ENCODE measurements around the gene ZDHHC1. TPM values are rescaled to one million over a fixed set of nuclear protein-coding genes. Genes with fewer than 3 reads are reported as not detected.

ZDHHC1 gene
- total RNA-seq, 2 donors from 2014 or later, result 20.3 to 69.8 TPM

DNA sequence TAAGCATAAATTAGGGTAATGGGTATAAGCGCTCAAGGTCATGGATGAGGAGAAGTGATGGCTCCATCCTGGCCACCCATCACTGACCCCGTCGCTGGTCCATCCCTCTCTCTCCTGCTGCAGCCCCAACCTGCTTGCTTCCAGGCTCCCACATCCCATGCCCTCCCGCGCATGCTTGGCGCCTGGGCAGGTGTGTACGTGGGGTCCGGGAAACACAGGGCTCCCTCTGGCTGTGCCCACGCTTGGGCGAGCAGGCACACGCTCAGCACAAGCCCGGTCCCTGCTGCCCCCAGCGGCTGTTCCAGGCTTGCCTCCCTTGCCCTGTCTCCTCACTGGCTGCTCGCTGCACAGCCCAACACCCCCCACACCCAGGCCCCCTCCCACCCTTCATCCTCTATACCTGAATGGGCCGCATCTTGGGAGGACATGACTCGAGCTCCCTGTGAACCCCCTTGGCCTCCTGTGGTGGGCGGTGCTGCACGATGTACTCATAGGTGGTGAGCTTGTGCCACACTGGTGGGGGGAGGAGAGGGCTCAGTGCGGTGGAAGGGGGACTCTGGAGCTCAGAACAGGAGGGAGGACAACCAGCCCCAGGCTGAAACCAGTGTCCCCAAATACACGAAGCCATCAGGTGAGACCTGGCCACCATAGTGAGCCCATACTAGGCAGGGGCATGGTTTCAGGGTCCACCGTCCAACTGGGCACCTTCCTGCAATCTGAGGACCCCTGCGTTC lies 18.3 kb downstream of the ZDHHC1 start:
- peaks cover 14% of the 10 kb centered on the region for H3K4me1 ChIP-seq (replicated peaks)
- H3K4me3 ChIP-seq, result no peak overlapping the region
- no peaks in the 10 kb centered on the region for H3K9me3 ChIP-seq
- H3K36me3 ChIP-seq, result no peaks in the 10 kb centered on the region
- H3K27me3 ChIP-seq (replicated peaks; ENCODE audit: insufficient read depth), result no peaks in the 10 kb centered on the region
- WGBS, result 54% methylated on average over 22 of the region's 22 CpGs
- H3K27ac ChIP-seq, result no peak overlapping the region
- intact Hi-C loops (cut with DNase I), result loop anchor here (5.0 to 10.0 kb wide), 2 partner anchors 113 to 141 kb away; no protein-coding TSS in a partner anchor
- TF ChIP-seq, protein P1, sequence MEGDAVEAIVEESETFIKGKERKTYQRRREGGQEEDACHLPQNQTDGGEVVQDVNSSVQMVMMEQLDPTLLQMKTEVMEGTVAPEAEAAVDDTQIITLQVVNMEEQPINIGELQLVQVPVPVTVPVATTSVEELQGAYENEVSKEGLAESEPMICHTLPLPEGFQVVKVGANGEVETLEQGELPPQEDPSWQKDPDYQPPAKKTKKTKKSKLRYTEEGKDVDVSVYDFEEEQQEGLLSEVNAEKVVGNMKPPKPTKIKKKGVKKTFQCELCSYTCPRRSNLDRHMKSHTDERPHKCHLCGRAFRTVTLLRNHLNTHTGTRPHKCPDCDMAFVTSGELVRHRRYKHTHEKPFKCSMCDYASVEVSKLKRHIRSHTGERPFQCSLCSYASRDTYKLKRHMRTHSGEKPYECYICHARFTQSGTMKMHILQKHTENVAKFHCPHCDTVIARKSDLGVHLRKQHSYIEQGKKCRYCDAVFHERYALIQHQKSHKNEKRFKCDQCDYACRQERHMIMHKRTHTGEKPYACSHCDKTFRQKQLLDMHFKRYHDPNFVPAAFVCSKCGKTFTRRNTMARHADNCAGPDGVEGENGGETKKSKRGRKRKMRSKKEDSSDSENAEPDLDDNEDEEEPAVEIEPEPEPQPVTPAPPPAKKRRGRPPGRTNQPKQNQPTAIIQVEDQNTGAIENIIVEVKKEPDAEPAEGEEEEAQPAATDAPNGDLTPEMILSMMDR (IDR thresholded peaks at IDR 0.05), result peak in 2 of 4 experiments; percentile 19 to 48
- TF ChIP-seq POLR2AphosphoS5 (IDR thresholded peaks at IDR 0.05), result no peak
- no peak for DNase-seq (ENCODE audit: low spot score)

DNA sequence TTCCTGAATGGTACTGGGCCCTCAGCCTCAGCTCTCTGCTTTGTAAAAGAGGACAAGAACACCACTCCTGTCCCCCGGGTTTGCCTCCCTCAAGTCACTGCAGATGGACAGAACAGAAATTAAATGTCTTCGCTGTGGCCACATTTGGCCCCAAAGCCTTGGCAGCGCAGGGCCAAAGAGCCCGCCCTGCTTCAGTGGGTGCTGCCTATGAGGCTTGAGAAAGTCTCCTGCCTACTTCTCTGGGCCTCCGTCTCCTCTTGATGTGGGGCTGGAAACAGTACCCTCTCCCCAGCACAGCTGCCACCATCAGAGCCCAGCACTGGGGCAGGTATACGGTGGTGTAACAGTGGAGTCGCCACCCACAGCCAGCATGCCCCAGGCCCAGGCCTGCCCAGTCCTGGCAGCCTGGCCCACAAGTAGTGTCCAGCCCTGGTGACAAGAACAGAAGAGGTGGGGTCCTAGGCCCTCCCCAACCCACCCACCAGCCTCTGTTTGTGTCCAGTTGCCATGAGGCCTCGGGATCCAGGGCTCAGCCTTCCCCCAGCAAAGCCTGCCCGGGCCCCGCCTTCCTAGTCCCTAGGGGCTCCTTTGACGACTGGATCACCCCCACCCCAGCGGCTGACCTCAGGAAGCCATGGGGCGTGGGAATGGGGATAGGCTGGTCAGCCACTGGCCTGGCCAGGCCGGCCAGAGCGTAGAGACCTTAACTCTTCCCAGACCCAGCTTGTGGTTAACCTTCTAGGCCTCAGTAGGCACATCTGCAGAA lies 19.1 kb downstream of the ZDHHC1 start:
- Histone ChIP-seq H3K4me1 (replicated peaks) (peaks cover 14% of the 10 kb centered on the region), H3K36me3 (no peaks in the 10 kb centered on the region), H3K4me3 (no peak overlapping the region), H3K27me3 (replicated peaks; ENCODE audit: insufficient read depth) (no peaks in the 10 kb centered on the region), H3K9me3 (no peaks in the 10 kb centered on the region), H3K27ac (no peak overlapping the region)
- TF ChIP-seq POLR2A (IDR thresholded peaks at IDR 0.05), result no peak
- TF ChIP-seq, protein P1 (IDR thresholded peaks at IDR 0.05), result no peak
- TF ChIP-seq POLR2AphosphoS5 (IDR thresholded peaks at IDR 0.05), result no peak
- DNase-seq (ENCODE audit: low spot score), result no peak
- WGBS, result 69% methylated on average over 14 of the region's 15 CpGs
- intact Hi-C loops (cut with DNase I), result loop anchor here (5.0 to 10.0 kb wide), 2 partner anchors 112 to 140 kb away; no protein-coding TSS in a partner anchor

DNA sequence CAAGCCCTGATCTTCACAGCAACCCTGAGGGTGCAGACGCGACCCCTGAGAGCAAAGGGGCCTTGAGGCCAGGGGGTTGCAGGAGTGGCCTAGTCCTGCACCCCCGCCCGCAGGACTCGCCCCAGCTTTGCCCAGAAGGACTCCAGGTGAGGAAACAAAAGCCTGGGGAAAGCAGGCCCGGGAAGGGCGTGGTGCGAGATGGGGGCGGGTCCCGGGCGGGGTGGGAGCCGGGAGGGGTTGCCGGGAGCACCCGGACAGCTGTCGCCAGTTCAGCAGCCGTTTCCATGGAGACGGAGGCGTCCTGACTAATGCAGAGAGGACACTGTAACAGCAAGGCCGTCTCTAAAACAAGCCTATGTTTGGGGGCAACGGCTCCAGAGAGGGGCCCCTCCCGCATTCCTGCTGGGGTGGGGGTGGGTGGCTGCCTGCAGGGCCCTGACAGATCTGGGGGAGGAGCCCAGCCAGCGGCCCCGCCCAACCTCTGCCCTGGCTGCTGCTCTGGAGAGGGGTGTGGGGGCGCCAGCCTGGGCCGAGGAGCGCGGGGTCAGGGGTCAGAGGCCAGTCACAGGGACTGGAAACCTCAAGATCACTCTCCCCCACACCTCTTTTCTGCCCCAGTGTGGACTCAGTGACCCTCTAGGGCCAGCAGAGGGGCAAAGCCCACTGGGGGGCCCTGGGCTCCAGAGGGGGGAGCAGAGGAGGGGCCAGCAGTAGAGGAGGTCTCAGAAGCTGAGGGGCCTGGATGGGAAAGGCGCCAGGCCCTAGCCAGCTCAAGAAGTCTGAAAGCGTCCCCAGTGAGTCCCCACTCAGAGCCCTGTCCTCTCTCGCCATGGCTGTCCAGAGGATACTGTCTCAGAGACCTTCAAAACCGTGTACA lies 19.9 kb downstream of the ZDHHC1 start:
- Histone ChIP-seq H3K27ac (no peak overlapping the region), H3K27me3 (replicated peaks; ENCODE audit: insufficient read depth) (no peaks in the 10 kb centered on the region), H3K9me3 (no peaks in the 10 kb centered on the region), H3K36me3 (no peaks in the 10 kb centered on the region), H3K4me1 (replicated peaks) (peaks cover 14% of the 10 kb centered on the region), H3K4me3 (no peak overlapping the region)
- intact Hi-C loops (cut with DNase I), result loop anchor here (5.0 to 10.0 kb wide), 2 partner anchors 112 to 139 kb away; no protein-coding TSS in a partner anchor
- 34% methylated on average over 30 of the region's 31 CpGs for WGBS
- DNase-seq (ENCODE audit: low spot score), result peak; percentile 57
- TF ChIP-seq POLR2A (IDR thresholded peaks at IDR 0.05), result no peak
- TF ChIP-seq POLR2AphosphoS5 (IDR thresholded peaks at IDR 0.05), result no peak
- TF ChIP-seq, protein P1 (IDR thresholded peaks at IDR 0.05), result no peak

DNA sequence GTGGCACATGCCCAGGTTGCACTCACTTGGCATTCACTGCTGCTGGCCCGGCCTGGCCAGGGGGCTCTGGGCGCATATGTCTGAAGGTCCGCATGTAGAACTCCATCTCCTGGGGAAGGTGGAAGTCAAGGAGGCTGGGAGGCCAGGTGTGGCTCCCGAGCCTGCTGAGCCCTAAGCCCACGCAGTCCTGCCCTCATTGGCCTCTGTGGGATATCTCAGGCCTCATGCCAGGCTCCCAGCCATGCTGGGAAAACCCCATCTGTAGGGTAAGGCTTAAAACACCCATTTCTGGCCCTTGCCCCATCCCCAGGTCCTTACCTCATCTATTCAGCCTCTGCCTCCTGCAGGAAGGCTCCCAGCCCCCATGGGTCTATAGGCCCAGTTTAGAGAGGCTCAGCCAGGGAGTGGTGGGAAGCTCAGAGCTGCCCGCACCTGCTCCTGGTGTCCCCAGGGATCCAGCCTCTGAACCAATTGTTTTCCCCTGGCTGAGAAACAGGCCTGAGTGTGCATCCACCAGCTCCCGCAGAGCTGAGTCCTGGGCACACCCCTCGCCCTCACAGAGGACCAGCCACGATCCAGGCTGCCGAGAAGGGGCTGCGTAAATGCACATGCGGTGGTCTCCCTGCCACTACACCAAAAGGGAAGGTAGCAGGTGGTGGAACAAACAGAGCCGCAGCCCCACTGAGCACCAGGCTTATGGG lies 20.7 kb downstream of the ZDHHC1 start:
- H3K4me3 ChIP-seq, result no peak overlapping the region
- intact Hi-C loops (cut with DNase I), result loop anchor here (5.0 to 10.0 kb wide), 2 partner anchors 111 to 138 kb away; no protein-coding TSS in a partner anchor
- H3K27ac ChIP-seq, result no peak overlapping the region
- DNase-seq (ENCODE audit: low spot score), result no peak
- H3K4me1 ChIP-seq (replicated peaks), result peaks cover 14% of the 10 kb centered on the region
- no peaks in the 10 kb centered on the region for H3K36me3 ChIP-seq
- TF ChIP-seq, protein P1 (IDR thresholded peaks at IDR 0.05), result no peak
- TF ChIP-seq POLR2A (IDR thresholded peaks at IDR 0.05) (no peak), POLR2AphosphoS5 (IDR thresholded peaks at IDR 0.05) (no peak)
- WGBS, result 87% methylated on average over 13 of the region's 13 CpGs
- no peaks in the 10 kb centered on the region for H3K27me3 ChIP-seq (replicated peaks; ENCODE audit: insufficient read depth)
- no peaks in the 10 kb centered on the region for H3K9me3 ChIP-seq

All from prostate gland (tissue), 2 donors.